GM10847 (cell line): ENCODE results near the gene WDR33.

Experiments used
- POLR2A ChIP-seq: IDR thresholded peaks from 2 replicates; pipeline ENCODE4 v1.6.1; 2011; ENCODE audit not compliant: insufficient read length; ENCODE audit errors: extremely low read depth

The WDR33 gene

DNA sequence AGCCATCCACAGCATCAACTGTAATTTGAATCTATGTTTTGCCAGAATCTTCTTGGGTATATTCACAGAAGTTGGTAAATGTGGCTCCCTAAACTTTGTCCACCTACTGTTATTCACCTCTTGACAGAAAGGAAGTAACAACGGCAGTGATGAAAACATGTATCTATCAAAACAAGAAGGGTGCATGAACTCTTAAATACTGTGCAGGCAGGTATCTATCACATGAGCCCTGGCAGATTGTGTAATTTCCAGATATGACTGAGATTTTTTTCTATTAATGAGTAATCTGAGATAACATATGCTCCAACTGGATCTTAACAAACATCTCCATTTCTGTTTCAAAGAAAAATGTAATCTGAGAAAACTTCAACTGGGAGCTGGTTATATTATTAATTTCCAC lies 73.1 kb downstream of the WDR33 start:
- TF ChIP-seq POLR2A, result no peak

DNA sequence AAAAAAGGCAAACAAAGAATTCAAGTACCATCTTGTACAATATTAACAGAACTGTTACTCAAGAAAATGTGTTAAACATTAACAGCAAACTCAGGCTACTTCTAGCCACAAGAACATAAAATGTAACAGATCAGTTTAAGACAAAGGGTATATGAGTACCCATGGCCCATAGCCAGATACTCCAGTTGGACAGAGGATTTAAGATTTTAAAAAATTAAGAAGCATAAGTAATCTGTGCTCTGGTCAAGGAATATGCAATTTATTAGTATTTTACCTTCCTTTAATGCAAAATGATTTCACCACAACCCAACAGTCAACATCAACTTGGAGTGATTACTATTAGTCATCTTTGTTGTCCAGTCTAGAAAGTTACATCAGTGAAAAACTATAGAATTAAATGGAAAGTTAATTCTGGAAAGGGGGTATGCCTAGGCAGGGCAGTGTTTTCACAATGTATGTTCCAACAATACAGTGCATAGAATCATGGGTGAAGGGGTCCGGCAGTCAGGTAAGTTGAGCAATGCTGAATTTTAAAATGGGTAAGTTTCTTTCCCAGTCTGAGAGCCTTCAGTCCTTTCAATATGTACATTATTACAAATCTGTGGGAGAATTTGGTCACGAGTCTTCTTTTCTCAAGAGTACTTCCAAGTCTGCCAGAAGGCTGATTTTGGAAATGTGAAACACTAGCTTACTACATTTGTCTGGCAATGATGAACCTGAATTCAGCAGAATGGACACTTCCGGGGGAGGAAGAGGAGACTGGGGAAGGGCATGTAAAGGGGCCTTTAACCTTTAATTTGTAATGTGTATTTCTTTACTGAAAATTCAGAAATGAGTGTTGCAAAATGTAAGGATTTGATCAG lies 75.2 kb downstream of the WDR33 start:
- no peak for TF ChIP-seq POLR2A

DNA sequence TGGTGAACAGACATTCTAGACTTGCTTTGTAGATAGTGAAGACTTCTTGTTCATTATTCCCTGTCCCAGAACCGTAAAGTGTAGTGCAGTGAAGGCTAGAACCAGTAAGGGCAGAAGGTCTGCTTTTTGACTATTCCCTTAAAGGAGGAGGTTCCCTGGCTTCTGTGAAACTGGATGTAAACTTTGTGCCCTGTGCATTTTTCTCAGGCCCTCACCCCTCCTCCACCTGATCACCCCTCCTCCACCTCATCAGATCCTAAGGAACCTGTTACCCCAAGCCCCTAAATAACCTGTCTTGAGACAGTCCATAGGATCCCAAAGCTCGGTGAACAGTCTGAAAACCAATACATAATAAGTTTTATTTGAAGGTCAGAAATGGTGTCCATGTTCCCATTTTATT lies 75.9 kb downstream of the WDR33 start:
- TF ChIP-seq POLR2A, result no peak

DNA sequence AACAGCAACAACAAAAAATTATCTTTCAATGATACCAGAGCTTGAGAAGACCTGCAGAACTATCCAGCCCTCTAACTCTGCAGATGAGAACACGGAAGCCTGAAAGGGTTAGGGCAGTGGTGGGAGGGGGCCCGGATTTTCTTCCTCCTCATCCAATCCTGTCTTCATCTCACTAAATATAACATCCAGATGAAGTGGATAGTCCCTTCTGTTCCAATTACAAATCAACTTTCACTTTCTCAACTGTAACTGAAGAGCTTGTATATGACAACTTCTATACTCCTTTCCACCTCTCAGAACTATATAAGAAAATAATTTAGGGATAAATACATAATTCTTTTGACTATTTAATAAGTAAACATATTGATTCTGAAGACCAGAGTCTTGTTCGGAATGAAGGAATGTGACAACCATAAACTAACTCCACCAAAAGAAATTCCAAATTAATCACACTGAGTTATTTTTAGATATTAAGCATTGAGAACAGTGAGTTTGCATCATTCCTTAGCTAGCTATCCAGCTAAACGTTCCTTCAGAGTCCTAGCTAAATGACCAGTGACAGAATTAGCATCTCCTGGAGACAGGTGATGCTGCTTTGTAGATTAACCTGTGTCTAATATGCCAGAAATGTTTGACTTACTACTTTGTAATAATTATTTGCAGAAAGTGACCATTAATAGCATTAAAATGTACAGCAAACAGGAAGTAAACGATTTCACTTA lies 77.0 kb downstream of the WDR33 start:
- no peak for TF ChIP-seq POLR2A

DNA sequence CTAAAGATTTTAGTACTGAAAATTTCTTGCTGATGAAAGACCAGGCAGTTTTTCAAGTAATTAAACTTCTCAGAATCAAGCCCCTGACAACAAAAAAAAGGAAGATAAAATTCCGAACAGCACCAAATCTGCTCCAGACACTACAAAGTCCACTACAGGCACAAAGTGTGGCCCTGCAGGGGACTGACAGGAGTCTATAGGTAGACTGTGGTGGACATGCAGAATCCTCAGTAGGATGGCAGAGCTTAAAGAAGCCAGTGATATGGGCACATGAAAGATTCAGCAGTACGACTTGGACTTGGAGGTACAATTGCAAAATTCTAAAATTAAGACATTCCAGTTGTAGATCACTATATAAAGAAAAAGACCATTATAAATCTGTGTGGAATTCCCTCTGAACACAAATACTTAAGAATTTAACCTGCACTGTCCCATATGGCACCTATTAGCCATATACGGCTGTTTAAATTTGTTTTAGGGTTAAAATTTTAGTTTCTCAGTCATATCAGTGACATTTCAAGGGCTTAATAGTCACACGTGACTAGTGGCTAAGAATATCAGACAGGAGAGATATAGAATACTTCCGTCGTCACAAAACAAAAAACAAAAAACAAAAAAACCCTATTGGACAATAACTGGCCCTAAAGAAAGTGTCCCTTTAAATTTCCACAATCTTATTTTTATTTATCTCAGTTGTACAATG lies 77.7 kb downstream of the WDR33 start:
- no peak for TF ChIP-seq POLR2A

- TF ChIP-seq POLR2A, result no peak
These were observed 84.7 kb downstream of the WDR33 start for GRCh38 chr2:127726158-127726880.

GRCh38 chr2:127722807-127723206 lies 88.2 kb downstream of the WDR33 start:
- TF ChIP-seq POLR2A, result no peak

DNA sequence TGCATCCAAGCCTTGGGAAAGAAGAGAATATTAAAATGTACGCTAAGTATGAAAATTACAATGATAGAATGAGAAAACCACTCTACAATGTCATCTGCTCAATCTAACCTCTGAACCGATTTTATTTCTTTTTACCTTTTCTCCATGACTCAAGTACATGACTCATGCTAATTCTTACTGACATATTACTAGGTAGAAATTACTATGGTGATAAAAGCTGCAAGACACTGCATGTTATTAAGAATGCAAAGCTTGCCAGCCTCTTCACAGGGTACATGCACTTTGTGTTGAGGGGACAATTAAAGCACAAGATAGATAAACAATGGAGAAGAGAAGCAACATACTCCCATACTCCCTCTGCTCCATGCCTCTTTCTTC lies 89.0 kb downstream of the WDR33 start:
- TF ChIP-seq POLR2A, result no peak

GRCh38 chr2:127721311-127721977 lies 89.5 kb downstream of the WDR33 start:
- TF ChIP-seq POLR2A, result no peak

DNA sequence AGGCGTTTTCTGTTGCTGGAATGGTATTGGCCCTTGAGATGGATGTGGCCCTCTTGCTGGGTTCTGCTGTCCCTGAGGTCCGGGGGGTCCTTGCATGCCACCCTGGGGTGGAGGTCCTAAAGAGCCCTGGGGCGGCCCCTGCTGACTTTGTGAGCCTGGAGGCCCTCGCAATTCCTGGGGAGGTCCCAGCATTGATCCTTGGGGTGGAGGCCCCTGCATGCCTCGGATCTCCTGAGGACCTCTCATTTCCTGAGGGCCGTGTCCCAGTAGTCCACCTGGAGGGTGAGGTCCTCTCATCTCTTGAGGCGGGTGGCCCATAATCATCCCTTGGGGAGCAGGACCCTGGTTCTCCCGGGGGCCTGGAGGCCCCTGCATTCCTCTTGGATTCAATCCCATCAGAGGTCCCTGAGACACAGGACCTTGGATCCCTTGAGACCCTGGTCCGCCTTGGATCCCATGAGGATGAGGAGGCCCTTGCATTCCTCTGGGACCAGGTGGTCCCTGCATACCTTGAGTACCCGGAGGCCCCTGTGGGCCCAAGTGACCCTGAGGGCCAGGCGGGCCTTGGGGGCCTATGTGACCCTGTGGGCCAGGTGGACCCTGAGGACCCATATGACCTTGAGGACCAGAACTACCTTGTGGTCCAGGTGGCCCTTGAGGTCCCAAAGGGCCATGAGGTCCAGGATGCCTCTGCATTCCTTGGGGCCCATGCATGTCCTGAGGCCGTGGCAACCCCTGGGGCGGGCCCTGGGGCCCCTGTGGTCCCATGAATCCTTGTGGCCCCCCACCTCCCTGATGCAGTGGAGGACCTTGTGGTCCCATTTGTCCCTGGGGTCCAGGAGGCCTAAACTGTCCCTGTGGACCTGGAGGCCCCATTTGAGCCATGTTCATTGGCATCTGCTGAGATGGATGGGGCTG lies 91.4 kb downstream of the WDR33 start:
- no peak for TF ChIP-seq POLR2A

DNA sequence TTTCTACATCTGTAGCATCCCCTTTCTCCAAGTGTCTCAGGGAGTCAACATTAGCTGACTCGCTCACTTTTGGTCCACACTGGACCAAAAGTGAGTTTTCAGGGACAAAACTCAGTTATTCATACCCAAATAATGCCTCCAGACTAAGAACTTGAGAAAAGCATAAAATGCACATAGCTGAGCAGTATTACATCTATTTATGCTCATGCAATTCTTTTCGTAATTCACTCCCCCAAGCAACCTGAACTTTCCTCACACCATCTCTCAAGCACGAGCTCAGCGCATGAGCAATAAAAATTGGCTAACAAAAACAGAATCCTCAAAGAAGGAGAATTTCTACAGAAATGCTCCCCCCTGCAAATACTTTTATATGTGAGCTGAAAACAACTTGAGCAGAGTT lies 92.7 kb downstream of the WDR33 start:
- no peak for TF ChIP-seq POLR2A

DNA sequence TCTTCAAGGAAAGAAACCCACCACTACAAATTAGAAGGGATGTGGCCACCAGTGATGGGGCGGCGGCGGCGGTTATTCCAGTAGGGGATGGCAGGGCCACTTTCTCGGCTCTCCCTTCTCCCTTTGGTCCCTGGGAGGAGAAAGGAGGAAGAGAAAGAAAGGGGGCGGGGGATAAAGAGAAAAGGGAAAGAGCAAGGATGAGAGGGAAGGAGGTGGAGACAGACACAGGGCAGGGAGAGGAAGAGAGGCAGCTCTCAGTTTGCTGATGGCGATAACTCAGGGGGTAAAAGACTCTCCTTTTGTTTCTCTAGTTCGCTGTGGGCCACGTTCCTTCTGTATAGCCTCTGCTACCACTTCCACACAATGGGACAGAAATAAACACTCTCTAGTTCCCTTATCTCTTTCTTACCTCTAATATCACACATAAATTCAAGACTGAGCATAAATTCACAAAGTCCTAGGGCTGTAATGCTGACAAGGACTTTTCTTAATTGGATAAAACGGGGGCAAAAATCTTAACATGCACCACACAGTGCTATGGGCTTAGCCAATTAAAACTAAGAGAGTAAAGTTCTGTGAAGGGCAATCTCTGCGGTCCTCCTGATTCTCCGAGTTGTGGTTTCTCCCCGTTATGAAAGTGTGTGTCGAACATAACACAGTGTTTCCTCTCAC lies 95.1 kb downstream of the WDR33 start:
- TF ChIP-seq POLR2A, result no peak

GRCh38 chr2:127713562-127713961 lies 97.4 kb downstream of the WDR33 start:
- TF ChIP-seq POLR2A, result no peak

GRCh38 chr2:127712999-127713398 lies 98.0 kb downstream of the WDR33 start:
- no peak for TF ChIP-seq POLR2A

GRCh38 chr2:127709336-127709735 lies 101.6 kb downstream of the WDR33 start:
- TF ChIP-seq POLR2A, result no peak
